Activated naive CD8-positive, alpha-beta T cell (primary cell): ENCODE results near the gene ZSWIM3.
"Not testable (repeated sequence)": the region's sequence is repeated elsewhere in the genome, so short reads cannot be mapped to it uniquely, and the experiment has no call there.

Experiments used
- H3K27ac Mint-ChIP-seq: one replicate; pipeline ENCODE4 v1.8.0; 2021; ENCODE audit warnings: mixed read lengths
- H3K27me3 Mint-ChIP-seq: one replicate; pipeline ENCODE4 v1.8.0; 2021; ENCODE audit warnings: mixed read lengths
- H3K36me3 Mint-ChIP-seq: one replicate; pipeline ENCODE4 v1.8.0; 2021; ENCODE audit warnings: mixed read lengths
- H3K4me1 Mint-ChIP-seq: one replicate; pipeline ENCODE4 v1.8.0; 2021; ENCODE audit warnings: low read depth, mixed read lengths
- H3K4me3 Mint-ChIP-seq: one replicate; pipeline ENCODE4 v1.8.0; 2021; ENCODE audit warnings: mild to moderate bottlenecking, mixed read lengths
- H3K9me3 Mint-ChIP-seq: one replicate; pipeline ENCODE4 v1.8.0; 2021; ENCODE audit warnings: low read depth, mixed read lengths

The ZSWIM3 gene

DNA sequence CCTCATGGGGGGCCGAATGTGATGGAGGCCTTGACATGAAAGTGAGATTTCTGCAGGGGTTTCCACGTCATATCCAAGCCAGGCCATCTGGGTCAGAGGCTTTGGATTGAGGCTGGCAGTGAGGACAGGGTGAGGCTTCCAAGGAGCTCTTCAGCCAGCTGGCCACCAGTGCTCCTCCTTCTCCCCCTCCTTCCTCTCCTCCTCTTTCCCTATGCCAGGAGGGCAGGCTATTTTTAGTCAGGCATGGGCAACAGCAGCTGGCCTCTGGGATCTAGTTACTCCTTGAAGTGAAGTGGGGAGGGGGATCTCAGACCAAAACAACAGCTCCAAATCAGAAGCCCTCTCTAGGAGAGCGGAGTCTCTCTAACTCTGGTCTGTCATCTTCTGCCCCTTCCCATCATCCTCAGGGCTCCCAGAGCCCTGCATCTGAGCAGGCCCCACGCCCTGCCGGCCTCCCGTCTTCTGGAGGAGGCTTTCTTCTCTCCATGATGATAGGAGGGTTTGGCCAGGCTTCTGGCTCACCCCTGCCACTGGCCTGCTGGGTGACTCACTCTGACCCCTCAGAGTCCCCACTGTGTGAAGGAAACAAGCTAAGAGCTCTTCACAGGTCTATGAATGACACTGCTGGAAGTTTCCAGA, 30.9 kb upstream of the ZSWIM3 start:
- peaks cover 14% of the 10 kb centered on the region for H3K4me1 Mint-ChIP-seq
- no peaks in the 10 kb centered on the region for H3K9me3 Mint-ChIP-seq
- peaks cover 12% of the 10 kb centered on the region for H3K27me3 Mint-ChIP-seq
- no peaks in the 10 kb centered on the region for H3K36me3 Mint-ChIP-seq
- H3K4me3 Mint-ChIP-seq: no peak overlapping the region
- no peak overlapping the region for H3K27ac Mint-ChIP-seq

DNA sequence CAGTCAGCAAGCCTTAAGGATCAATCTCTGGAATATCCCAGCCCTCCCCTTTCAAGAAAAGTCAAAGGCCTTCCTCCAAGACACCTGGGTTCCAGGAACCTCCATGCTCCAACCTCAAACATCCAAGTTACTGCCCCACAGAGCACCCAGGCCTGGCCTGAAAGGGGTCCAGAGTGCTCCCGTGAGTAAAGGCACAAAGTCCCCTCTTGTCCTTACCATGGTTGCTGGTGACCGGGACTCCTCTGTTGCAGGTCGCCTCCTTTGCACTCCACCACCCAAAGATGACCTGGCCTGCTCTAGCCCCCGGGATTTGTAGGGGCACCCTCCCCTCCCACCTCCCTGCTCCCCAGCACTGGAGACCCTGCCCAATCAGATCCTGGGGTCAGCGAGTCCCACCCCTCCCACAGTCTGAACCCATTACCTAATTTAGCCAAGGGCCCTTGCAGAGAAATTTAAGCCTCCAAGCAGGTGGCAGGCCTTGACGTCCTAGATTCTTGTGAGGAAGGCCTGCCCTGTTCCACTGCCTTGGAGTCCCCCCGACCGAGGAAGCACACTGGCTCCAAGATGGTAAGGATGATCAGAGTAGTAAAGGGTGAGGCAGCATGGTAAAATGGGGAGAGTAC, 30.3 kb upstream of the ZSWIM3 start, which contains the start of gene TNNC2:
TSS of gene TNNC2 (minus strand) at position 283 of the 623 bp plus-strand sequence. CDS start at position 219, 64 bp downstream.
- no peaks in the 10 kb centered on the region for H3K9me3 Mint-ChIP-seq
- H3K27ac Mint-ChIP-seq: no peak within 1 kb of the TSS
- H3K4me1 Mint-ChIP-seq: peaks cover 13% of the 10 kb centered on the region
- H3K36me3 Mint-ChIP-seq: no peaks in the 10 kb centered on the region
- H3K4me3 Mint-ChIP-seq: no peak within 1 kb of the TSS
- peaks cover 9% of the 10 kb centered on the region for H3K27me3 Mint-ChIP-seq

DNA sequence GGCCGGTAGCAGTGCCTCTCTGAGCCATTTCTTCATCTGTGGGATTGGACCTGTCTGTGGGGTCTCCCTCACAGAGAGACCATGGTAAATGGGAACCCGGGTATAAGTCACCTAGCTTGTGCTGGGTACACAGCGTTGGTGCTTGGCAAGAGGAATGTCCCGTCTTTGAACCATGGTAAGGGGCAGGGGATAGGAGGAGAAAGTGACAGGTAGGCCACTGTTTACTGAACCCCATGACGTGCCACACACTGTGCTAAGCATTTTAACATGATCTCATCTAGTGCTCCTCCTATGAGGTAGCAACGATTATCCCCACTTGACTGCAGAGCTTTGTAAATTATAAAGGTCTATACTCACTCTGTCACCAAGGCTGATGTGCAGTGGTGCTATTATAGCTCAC, 29.7 kb upstream of the ZSWIM3 start:
- Mint-ChIP-seq H3K27me3 (peaks cover 6% of the 10 kb centered on the region), H3K27ac (no peak overlapping the region), H3K4me3 (no peak overlapping the region), H3K36me3 (no peaks in the 10 kb centered on the region), H3K4me1 (peaks cover 11% of the 10 kb centered on the region), H3K9me3 (no peaks in the 10 kb centered on the region)

DNA sequence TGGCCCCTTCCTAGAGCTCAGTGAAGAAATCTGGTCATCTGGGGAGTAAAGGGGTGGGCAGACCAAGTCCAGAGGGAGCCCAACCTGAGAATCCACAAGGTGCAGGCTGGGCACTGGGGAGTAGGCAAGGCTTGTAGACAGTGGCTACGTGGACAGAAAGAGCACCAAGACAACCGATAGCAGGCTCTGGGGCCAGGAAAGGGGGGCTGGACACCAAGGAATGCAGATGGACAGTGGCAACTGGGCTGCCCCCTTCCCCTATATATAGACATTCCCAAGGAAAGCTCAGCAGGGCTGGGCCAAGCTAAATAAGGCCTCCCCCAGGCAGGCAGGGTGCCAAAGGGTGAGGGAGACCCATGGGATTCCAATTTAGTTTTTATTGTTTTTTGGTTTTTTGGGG, 28.8 kb upstream of the ZSWIM3 start:
- H3K27ac Mint-ChIP-seq: no peak overlapping the region
- H3K4me3 Mint-ChIP-seq: no peak overlapping the region
- H3K36me3 Mint-ChIP-seq: no peaks in the 10 kb centered on the region
- H3K9me3 Mint-ChIP-seq: no peaks in the 10 kb centered on the region
- H3K27me3 Mint-ChIP-seq: peaks cover 6% of the 10 kb centered on the region
- H3K4me1 Mint-ChIP-seq: peaks cover 14% of the 10 kb centered on the region

DNA sequence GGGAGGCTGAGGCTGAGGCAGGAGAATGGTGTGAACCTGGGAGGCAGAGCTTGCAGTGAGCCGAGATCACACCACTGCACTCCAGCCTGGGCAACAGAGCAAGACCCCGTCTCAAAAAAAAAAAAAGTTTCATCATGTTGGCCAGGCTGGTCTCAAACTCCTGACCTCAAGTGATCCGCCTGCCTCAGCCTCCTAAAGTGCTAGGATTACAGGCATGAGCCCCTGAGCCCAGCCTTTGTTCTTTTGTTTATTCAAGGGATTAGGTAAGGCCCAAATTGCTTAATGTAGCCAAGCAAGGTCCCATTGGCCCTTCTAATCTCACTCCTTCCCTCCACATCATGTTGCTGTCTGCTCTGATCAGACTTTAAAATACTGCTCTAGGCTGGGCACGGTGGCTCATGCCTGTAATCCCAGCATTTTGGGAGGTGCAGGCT, 27.7 kb upstream of the ZSWIM3 start:
- H3K4me1 Mint-ChIP-seq, H3K36me3 Mint-ChIP-seq, H3K9me3 Mint-ChIP-seq, H3K27me3 Mint-ChIP-seq, H3K4me3 Mint-ChIP-seq, H3K27ac Mint-ChIP-seq: not testable (repeated sequence)

DNA sequence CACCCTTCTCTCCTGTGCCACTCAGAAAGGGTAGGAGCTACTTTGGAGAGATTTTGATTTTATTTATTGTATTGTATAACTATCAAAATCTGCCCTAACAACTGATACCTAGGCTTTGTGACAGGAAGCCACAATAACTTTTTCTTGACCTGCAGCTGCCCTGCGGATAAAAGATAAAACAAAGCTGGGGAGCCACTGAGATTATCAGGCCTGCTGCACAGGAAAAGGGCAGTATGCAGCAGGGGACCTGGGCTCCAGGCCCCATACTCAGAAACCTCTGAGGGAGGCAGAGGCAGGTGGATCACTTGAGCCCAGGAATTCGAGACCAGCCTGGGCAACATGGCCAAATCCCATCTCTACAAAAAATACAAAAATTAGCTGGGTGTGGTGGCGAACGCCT, 24.8 kb upstream of the ZSWIM3 start:
- Mint-ChIP-seq H3K27ac (no peak overlapping the region), H3K36me3 (no peaks in the 10 kb centered on the region), H3K4me1 (peaks cover 10% of the 10 kb centered on the region), H3K27me3 (no peaks in the 10 kb centered on the region), H3K9me3 (no peaks in the 10 kb centered on the region), H3K4me3 (peak overlapping the region; percentile 91)

DNA sequence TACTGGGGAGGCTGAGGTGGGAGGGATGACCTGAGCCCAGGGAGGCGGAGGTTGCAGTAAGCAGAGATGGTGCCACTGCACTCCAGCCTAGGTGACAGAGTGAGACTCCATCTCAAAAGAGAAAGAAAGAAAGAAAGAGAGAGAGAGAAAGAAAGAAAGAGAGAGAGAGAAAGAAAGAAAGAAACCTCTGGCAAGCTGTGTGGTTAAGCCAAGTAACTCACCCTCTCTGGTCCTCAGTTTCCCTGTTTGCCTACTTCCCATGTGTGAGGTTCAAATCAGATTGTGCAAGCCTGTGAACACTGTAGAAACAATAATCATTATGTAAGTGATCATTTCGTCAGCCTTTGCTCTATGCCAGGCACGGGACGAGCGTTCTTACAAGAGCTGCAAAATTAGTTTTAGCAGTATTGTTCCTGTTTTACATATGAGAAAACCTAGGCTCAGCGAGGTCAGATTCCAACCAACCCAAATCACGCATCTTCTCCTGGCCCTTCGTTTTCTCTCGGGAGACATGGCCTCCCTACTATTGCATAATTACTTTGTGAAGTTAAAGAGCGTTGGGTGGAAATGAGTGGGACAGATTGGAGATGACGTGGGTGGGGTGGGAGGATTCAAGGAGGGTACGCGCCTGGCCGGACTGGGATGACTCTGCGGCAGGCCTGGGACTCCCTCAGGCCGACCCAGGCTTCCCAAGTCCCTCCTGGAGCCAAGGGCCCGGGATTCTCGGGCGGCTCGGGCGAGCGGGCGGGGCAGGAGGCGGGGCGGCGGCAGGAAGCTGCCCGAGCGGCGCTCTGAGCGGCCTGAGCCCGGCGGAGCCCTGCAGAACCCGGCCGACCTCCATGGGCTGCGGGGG, 24.2 kb upstream of the ZSWIM3 start, which contains the start of gene SNX21:
TSS of gene SNX21 (plus strand) at position 770 of the 853 bp plus-strand sequence. CDS start 121 bp downstream, outside the sequence.
- Mint-ChIP-seq H3K4me1 (peaks cover 10% of the 10 kb centered on the region), H3K4me3 (peak within 1 kb of the TSS; percentile 91), H3K9me3 (no peaks in the 10 kb centered on the region), H3K27ac (peak within 1 kb of the TSS; percentile 78), H3K27me3 (no peaks in the 10 kb centered on the region), H3K36me3 (no peaks in the 10 kb centered on the region)

DNA sequence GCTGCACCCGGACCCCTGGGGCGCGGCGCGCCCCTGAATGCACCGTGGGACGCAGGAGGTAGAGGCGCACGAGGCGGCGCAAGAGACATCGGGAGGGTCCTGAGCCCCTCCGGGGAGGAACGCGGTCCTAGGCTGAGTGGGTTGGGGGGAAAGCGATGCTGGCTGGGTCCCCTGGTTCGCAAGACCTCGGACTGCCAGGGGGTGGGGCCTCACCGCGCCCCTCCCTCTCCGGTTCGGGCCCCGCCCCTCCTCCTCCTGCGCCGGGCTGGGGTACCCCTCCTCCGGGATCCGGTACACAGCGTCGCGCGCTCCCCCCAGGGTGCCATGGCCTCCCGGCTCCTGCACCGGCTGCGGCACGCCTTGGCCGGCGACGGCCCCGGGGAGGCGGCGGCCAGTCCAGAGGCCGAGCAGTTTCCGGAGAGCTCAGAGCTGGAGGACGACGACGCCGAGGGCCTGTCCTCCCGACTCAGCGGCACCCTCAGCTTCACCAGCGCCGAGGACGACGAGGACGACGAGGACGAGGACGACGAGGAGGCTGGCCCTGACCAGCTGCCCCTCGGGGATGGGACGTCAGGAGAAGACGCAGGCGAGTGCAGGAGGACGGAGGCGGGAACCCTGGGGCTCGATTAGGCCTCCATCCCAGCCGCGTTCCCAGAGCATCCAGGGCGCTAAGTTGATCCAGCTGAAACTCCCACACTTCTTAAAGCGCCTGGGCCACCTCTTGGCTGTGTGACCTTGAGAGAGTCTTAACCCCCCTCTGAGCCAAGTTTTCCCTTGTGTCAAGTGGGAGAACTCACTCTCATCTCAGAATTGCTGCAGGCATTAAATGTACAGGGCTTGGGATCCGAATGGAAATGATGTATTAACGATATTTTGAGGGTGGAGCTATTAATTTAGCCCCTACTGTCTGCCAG, 23.3 kb upstream of the ZSWIM3 start:
- peak overlapping the region; percentile 68 for H3K4me3 Mint-ChIP-seq
- H3K36me3 Mint-ChIP-seq: no peaks in the 10 kb centered on the region
- H3K27me3 Mint-ChIP-seq: no peaks in the 10 kb centered on the region
- no peaks in the 10 kb centered on the region for H3K9me3 Mint-ChIP-seq
- no peak overlapping the region for H3K27ac Mint-ChIP-seq
- H3K4me1 Mint-ChIP-seq: peaks cover 10% of the 10 kb centered on the region

DNA sequence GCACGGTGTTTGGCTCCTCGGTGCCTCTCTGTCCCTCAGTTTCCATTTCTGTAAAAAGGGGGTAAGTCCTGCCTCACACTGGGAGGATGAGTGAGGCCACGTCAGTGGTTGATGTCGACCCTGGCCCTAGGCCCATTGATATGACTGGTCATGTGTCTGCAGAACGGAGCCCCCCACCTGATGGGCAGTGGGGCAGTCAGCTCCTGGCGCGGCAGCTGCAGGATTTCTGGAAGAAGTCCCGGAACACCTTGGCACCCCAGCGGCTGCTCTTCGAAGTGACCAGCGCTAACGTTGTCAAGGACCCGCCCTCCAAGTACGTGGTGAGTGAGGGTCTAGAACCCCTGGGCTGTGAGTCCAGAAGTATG, 22.6 kb upstream of the ZSWIM3 start:
- Mint-ChIP-seq H3K4me3 (peak overlapping the region; percentile 68), H3K4me1 (peaks cover 10% of the 10 kb centered on the region), H3K27me3 (no peaks in the 10 kb centered on the region), H3K36me3 (no peaks in the 10 kb centered on the region), H3K9me3 (no peaks in the 10 kb centered on the region), H3K27ac (no peak overlapping the region)

DNA sequence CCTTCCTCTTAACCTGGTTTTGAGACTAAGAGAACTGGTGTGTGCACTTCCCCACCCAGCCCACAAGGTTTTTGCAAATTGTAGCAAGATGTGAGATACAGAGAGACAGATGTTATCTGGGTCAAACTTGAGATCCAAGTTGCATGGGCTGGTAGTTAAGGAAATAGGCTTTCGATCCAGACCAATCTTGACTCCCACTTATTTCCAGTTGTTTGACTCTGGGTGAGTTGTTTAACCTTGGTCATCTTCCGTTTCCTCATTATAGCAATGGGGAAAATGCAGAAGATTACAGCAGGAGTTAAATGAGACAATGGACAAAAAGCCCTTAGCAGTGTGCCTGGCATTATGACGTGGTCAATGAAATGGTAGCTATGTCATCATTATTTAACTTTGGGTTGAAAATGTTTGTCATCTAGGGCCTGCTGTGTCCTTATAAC, 22.1 kb upstream of the ZSWIM3 start:
- Mint-ChIP-seq H3K4me3 (peak overlapping the region; percentile 40), H3K27ac (no peak overlapping the region), H3K9me3 (no peaks in the 10 kb centered on the region), H3K4me1 (peaks cover 10% of the 10 kb centered on the region), H3K36me3 (no peaks in the 10 kb centered on the region), H3K27me3 (no peaks in the 10 kb centered on the region)

DNA sequence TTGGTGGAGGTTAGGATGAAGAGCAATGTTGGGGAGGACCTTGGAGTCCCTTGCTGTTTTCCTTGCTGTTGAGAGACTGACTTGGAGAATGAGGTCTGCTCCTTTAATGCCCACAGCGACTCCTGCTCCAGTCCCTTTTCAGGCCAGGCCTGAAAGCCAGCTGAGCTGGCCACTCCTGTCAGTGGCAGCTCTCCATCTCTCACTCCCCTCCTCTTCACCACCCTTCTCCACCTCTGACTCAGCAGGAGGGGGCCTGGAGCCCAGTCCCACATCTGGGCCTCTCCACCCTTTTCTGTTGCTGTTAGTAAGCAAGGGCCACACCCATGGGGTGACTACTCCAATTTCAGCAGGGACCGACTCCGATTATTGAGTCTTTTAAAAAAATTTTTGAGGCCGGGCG, 21.6 kb upstream of the ZSWIM3 start:
- H3K27ac Mint-ChIP-seq: no peak overlapping the region

DNA sequence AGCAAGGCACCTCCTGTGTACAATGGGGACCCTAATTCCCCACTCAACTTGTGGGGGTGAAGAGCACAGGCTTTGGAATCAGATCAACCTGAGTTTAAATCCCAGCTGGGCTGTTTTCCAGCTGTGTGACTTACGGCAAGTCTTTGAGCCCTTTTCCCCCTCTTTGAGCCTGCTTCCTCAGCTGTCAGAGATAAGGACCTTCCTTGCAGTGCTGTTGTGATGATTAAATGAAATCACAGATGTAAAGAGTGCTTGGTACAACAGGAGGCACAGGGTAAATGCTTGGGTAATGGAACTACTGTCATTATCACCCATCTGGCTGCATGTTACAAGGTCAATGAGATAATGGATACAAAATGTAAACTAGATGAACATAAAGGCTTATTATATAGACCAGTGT, 20.6 kb upstream of the ZSWIM3 start:
- Mint-ChIP-seq H3K4me1 (peaks cover 10% of the 10 kb centered on the region), H3K36me3 (no peaks in the 10 kb centered on the region), H3K9me3 (no peaks in the 10 kb centered on the region), H3K4me3 (no peak overlapping the region), H3K27me3 (no peaks in the 10 kb centered on the region), H3K27ac (no peak overlapping the region)

More for the DNA sequence above, 21.6 kb upstream of the ZSWIM3 start:
- peaks cover 10% of the 10 kb centered on the region for H3K4me1 Mint-ChIP-seq
- H3K36me3 Mint-ChIP-seq: no peaks in the 10 kb centered on the region
- no peaks in the 10 kb centered on the region for H3K9me3 Mint-ChIP-seq
- no peaks in the 10 kb centered on the region for H3K27me3 Mint-ChIP-seq
- no peak overlapping the region for H3K4me3 Mint-ChIP-seq

DNA sequence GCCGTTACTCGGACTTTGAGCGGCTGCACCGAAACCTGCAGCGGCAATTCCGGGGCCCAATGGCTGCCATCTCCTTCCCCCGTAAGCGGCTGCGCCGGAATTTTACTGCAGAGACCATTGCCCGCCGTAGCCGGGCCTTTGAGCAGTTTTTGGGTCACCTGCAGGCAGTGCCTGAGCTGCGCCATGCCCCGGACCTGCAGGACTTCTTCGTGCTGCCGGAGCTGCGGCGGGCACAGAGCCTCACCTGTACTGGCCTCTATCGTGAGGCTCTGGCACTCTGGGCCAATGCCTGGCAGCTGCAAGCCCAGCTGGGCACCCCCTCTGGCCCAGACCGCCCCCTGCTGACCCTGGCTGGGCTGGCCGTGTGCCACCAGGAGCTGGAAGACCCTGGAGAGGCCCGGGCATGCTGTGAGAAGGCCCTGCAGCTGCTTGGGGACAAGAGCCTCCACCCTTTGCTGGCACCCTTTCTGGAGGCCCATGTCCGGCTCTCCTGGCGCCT, 16.7 kb upstream of the ZSWIM3 start:
- Mint-ChIP-seq H3K27me3 (no peaks in the 10 kb centered on the region), H3K4me3 (no peak overlapping the region), H3K36me3 (no peaks in the 10 kb centered on the region), H3K27ac (no peak overlapping the region), H3K9me3 (no peaks in the 10 kb centered on the region), H3K4me1 (no peaks in the 10 kb centered on the region)

DNA sequence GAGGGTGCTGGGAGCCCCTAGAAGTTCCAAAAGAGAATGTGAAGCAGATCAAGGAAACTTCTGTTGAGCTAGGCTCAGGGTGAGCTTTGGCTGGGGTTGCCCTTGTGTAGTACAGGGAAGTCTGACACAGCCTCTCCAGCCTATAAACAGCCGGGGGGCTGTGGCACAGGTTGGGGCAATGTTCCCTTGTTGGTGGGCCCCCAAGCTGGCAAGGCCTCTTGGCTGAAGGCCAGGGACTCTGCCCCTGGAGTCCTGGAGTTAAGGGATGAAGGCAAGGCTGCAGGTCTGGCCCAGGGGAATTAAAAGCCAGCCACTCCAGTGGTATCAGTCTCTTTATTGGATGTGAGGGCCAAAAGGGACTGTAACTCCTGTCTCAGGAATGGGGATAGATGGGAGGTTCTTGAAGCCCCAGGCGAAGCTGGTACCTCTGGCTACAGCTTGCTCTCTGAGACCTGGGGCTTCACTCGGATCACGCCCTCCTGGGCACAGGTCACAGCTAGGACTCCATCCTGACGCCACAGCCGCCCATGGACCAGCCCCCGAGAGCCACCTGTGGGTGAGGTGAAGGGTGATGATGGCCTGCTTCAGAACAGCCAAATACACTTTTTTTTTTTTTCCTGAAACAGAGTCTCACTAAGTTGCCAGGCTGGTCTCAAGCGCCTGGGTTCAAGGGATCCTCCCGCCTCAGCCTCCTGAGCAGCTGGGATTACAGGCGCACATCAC, 15.8 kb upstream of the ZSWIM3 start:
- H3K27me3 Mint-ChIP-seq: no peaks in the 10 kb centered on the region
- H3K4me1 Mint-ChIP-seq: no peaks in the 10 kb centered on the region
- no peaks in the 10 kb centered on the region for H3K36me3 Mint-ChIP-seq
- no peak overlapping the region for H3K4me3 Mint-ChIP-seq
- H3K9me3 Mint-ChIP-seq: no peaks in the 10 kb centered on the region
- H3K27ac Mint-ChIP-seq: no peak overlapping the region
